Liver (tissue), 3 donors: ENCODE data around the gene SNAP25.

Experiments
- JUND ChIP-seq, 2 donors: IDR thresholded peaks; 2 replicates each; pipeline ENCODE4 v1.6.1; 2016; ENCODE audit warnings: antibody characterized with exemption in 2 of 2
- RAD21 ChIP-seq, 2 donors: IDR thresholded peaks; 2 replicates each; pipeline ENCODE4 v1.6.1; 2016; ENCODE audit warnings: antibody characterized with exemption in 2 of 2, mild to moderate bottlenecking in 2 of 2
- RXRA ChIP-seq, 2 donors: IDR thresholded peaks; 2 replicates each; pipeline ENCODE4 v1.6.1; 2017 to 2018; ENCODE audit warnings: antibody characterized with exemption in 2 of 2, mild to moderate bottlenecking in 1 of 2
- TAF1 ChIP-seq: conservative IDR thresholded peaks from 2 replicates; pipeline ENCODE4 v1.6.1; 2016; ENCODE audit warnings: antibody characterized with exemption, mild to moderate bottlenecking
- YY1 ChIP-seq: IDR thresholded peaks from 2 replicates; pipeline ENCODE4 v1.6.1; 2016; ENCODE audit warnings: antibody characterized with exemption, mild to moderate bottlenecking
- TF ChIP-seq, protein P1 (sequence below): fragments of 150-350 bp; IDR thresholded peaks from 2 replicates; pipeline ENCODE4 v1.5.1; 2017; ENCODE audit warnings: improper control_type of control experiment, low read depth, low read length; ENCODE audit not compliant: missing input control
- TF ChIP-seq, protein P2 (sequence below): IDR thresholded peaks from 2 replicates; pipeline ENCODE4 v1.6.1; 2016; ENCODE audit warnings: antibody characterized with exemption
- TF ChIP-seq, protein P3 (sequence below): IDR thresholded peaks from 2 replicates; pipeline ENCODE4 v1.6.1; 2016; ENCODE audit warnings: antibody characterized with exemption
- donor health status: healthy.
- donor health status: healthy.

DNA sequence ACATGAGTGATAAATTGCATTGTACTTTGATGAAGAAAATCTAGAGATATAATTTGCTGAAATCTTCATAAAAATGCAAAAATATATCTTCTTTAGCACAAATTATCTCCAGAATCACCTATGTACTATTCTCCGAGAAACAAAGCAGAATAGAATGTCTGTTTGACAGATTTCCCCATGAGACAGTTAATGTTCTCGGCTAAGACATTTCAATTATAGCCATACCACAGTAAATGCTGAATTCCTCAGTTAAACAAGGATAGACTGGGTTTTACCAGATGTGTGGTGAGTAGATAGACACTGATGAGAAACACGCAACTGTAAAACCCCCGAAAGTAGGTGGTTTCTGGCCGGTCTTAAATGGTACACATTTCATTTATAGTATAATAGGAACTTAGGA is 69.8 kb downstream of the SNAP25 start:
- TF ChIP-seq, protein P1, sequence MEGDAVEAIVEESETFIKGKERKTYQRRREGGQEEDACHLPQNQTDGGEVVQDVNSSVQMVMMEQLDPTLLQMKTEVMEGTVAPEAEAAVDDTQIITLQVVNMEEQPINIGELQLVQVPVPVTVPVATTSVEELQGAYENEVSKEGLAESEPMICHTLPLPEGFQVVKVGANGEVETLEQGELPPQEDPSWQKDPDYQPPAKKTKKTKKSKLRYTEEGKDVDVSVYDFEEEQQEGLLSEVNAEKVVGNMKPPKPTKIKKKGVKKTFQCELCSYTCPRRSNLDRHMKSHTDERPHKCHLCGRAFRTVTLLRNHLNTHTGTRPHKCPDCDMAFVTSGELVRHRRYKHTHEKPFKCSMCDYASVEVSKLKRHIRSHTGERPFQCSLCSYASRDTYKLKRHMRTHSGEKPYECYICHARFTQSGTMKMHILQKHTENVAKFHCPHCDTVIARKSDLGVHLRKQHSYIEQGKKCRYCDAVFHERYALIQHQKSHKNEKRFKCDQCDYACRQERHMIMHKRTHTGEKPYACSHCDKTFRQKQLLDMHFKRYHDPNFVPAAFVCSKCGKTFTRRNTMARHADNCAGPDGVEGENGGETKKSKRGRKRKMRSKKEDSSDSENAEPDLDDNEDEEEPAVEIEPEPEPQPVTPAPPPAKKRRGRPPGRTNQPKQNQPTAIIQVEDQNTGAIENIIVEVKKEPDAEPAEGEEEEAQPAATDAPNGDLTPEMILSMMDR = no peak
- TF ChIP-seq YY1 = no peak
- TF ChIP-seq JUND (IDR thresholded peaks at IDR 0.05) = no peak
- no peak for TF ChIP-seq TAF1
- TF ChIP-seq RAD21 (IDR thresholded peaks at IDR 0.05) = no peak
- TF ChIP-seq, protein P2, sequence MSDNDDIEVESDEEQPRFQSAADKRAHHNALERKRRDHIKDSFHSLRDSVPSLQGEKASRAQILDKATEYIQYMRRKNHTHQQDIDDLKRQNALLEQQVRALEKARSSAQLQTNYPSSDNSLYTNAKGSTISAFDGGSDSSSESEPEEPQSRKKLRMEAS = no peak
- TF ChIP-seq, protein P3, sequence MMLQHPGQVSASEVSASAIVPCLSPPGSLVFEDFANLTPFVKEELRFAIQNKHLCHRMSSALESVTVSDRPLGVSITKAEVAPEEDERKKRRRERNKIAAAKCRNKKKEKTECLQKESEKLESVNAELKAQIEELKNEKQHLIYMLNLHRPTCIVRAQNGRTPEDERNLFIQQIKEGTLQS = no peak
- no peak for TF ChIP-seq RXRA (IDR thresholded peaks at IDR 0.05)
